K562 (cell line): Measurements from ENCODE around the gene COL23A1. TPM values are rescaled to one million over a fixed set of nuclear protein-coding genes. Genes with fewer than 3 reads are reported as not detected.

Experiments
- ATF7 ChIP-seq: fragments of 450-650 bp; IDR thresholded peaks from 2 replicates; pipeline ENCODE4 v1.7.1; 2014; ENCODE audit warnings: mild to moderate bottlenecking, moderate library complexity
- CTBP1 ChIP-seq: fragments of 450-650 bp; IDR thresholded peaks from 2 replicates; pipeline ENCODE4 v1.6.1; 2016; ENCODE audit warnings: borderline replicate concordance
- FOXA1 ChIP-seq: fragments of 450-650 bp; IDR thresholded peaks from 2 replicates; pipeline ENCODE4 v1.6.1; 2016; ENCODE audit warnings: mild to moderate bottlenecking, borderline replicate concordance
- HMGN3 ChIP-seq: IDR thresholded peaks from 2 replicates; pipeline ENCODE4 v1.6.1; 2011; ENCODE audit warnings: borderline replicate concordance, low read depth, mild to moderate bottlenecking, mixed read lengths, low read length; ENCODE audit not compliant: insufficient read length; ENCODE audit errors: extremely low read depth
- L3MBTL2 ChIP-seq: fragments of 450-650 bp; IDR thresholded peaks from 2 replicates; pipeline ENCODE4 v1.6.1; 2016; ENCODE audit warnings: mild to moderate bottlenecking, moderate library complexity
- RBM25 ChIP-seq: fragments of 200-400 bp; formaldehyde crosslinking; IDR thresholded peaks from 2 replicates; pipeline ENCODE4 v1.6.1; 2018; ENCODE audit warnings: low read length, low read depth, moderate library complexity; ENCODE audit not compliant: severe bottlenecking
- SAFB ChIP-seq: fragments of 200-400 bp; formaldehyde crosslinking; IDR thresholded peaks from 2 replicates; pipeline ENCODE4 v1.6.1; 2017; ENCODE audit warnings: low read depth, low read length, borderline replicate concordance
- TAF15 ChIP-seq: fragments of 200-400 bp; formaldehyde crosslinking; IDR thresholded peaks from 2 replicates; pipeline ENCODE4 v1.6.1; 2017; ENCODE audit warnings: mild to moderate bottlenecking, low read depth, low read length, moderate library complexity
- ZFP36 ChIP-seq: fragments of 150-350 bp; IDR thresholded peaks from 2 replicates; pipeline ENCODE4 v1.6.1; 2018; ENCODE audit warnings: low read length, low read depth; ENCODE audit not compliant: partially characterized antibody
- polyA plus RNA-seq, 8 experiments: library from polyadenylated mRNA; depleted of rRNA in 4 of 8; stranded (reverse) in 5 of 8; unstranded in 3 of 8; fragments of >200 nt; fragmentation: Nextera tagmentation in 2 of 8; fragmentation: Illumina TruSeq in 1 of 8; extraction: Ambion mirVana in 2 of 8; extraction: Trizol in 1 of 8; gene quantifications; 2 replicates each; pipeline versions ENCODE4 v1.2.1 to v1.2.3, GENCODE V29; 2011 to 2014; ENCODE audit warnings: inconsistent platforms in 1 of 8, missing spikeins in 1 of 8
- total RNA-seq, 7 experiments: library from RNA; depleted of rRNA in 6 of 7; stranded (reverse); fragments of >200 nt in 6 of 7; fragmentation: Illumina TruSeq in 2 of 7; extraction: Trizol in 2 of 7; gene quantifications; 2 replicates each; pipeline versions ENCODE4 v1.2.1 to v1.2.3, GENCODE V29; 2011 to 2021; ENCODE audit warnings: low replicate concordance in 1 of 7
- TF ChIP-seq, protein P1 (sequence below): fragments of 250-450 bp; sonication (Bioruptor Pico); IDR thresholded peaks from 2 replicates; pipeline ENCODE4 v1.5.0; 2021
- TF ChIP-seq, protein P2 (sequence below): sonication (generic); formaldehyde crosslinking; IDR thresholded peaks from 2 replicates; pipeline ENCODE4 v1.8.0; 2022; ENCODE audit warnings: mild to moderate bottlenecking, missing genetic modification reagents, borderline replicate concordance
- TF ChIP-seq, protein P3 (sequence below): sonication (generic); formaldehyde crosslinking; IDR thresholded peaks from 2 replicates; pipeline ENCODE4 v1.9.0; 2022; ENCODE audit warnings: mild to moderate bottlenecking, missing genetic modification reagents

Gene COL23A1
- total and polyA plus RNA-seq, 9 of the 15 experiments (the other 6 are each of a cell fraction or from before 2014, with no cell fraction given): 0.09 TPM; not detected in 8

DNA sequence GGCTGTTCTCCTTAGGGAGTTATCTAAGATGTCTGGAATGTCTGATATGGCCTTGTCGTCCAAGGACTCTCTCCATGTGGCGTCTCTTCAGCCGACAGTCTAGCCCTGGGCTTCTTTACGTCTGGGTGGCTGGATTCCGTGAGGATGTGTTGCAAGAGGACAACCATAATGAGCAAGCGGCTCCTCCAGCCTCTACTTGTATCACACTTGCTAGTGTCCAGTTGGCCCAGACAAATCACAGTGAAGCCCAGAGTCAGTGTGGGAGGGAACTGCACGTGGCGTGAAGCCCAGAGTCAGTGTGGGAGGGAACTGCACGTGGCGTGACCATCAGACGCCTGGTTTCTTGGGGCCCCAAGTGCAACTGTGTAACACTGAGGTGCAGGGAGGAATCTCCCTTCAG is 61.1 kb downstream of the COL23A1 start (continued):
- TF ChIP-seq CTBP1: no peak
- TF ChIP-seq L3MBTL2: peak; percentile 33; the same call in 1 of the 2 replicates
- no peak for TF ChIP-seq TAF15
- TF ChIP-seq, protein P1, sequence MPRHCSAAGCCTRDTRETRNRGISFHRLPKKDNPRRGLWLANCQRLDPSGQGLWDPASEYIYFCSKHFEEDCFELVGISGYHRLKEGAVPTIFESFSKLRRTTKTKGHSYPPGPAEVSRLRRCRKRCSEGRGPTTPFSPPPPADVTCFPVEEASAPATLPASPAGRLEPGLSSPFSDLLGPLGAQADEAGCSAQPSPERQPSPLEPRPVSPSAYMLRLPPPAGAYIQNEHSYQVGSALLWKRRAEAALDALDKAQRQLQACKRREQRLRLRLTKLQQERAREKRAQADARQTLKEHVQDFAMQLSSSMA (CRISPR knock-in tag): no peak
- no peak for TF ChIP-seq HMGN3
- no peak for TF ChIP-seq ATF7
- TF ChIP-seq, protein P2, sequence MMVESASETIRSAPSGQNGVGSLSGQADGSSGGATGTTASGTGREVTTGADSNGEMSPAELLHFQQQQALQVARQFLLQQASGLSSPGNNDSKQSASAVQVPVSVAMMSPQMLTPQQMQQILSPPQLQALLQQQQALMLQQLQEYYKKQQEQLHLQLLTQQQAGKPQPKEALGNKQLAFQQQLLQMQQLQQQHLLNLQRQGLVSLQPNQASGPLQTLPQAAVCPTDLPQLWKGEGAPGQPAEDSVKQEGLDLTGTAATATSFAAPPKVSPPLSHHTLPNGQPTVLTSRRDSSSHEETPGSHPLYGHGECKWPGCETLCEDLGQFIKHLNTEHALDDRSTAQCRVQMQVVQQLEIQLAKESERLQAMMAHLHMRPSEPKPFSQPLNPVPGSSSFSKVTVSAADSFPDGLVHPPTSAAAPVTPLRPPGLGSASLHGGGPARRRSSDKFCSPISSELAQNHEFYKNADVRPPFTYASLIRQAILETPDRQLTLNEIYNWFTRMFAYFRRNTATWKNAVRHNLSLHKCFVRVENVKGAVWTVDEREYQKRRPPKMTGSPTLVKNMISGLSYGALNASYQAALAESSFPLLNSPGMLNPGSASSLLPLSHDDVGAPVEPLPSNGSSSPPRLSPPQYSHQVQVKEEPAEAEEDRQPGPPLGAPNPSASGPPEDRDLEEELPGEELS: no peak
- no peak for TF ChIP-seq FOXA1
- peak; percentile 11 for TF ChIP-seq ZFP36
- no peak for TF ChIP-seq SAFB
- TF ChIP-seq, protein P3, sequence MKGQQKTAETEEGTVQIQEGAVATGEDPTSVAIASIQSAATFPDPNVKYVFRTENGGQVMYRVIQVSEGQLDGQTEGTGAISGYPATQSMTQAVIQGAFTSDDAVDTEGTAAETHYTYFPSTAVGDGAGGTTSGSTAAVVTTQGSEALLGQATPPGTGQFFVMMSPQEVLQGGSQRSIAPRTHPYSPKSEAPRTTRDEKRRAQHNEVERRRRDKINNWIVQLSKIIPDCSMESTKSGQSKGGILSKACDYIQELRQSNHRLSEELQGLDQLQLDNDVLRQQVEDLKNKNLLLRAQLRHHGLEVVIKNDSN: no peak
- no peak for TF ChIP-seq RBM25
- TF ChIP-seq, all 486 proteins: peak for 4
